ENCODE measurements around the gene EMC7. TPM values are rescaled to one million over a fixed set of nuclear protein-coding genes. Genes with fewer than 3 reads are reported as not detected.

EMC7 gene
- total and polyA plus RNA-seq, 9 of the 15 experiments (the other 6 are each of a cell fraction or from before 2014, with no cell fraction given): 25.8 to 92.8 (median 49.7) TPM

GRCh38 chr15:34102175-34102925, 688 bp upstream of the EMC7 start:
- WGBS (ENCODE audit: insufficient coverage, low coverage, missing lambda C conversion rate): 13% methylated on average over 29 of the region's 29 CpGs
- in situ Hi-C loops (cut with MboI) (loop anchor here (5.0 kb wide), 1 partner anchor 110 kb away; the partner anchor contains the start of gene KATNBL1), intact Hi-C loops (cut with micrococcal nuclease) (no loop called here)
- Histone ChIP-seq H3K27me3 (ENCODE audit: control insufficient read depth in 2 of 2, insufficient read depth in 2 of 2, low read length in 2 of 2) (no peaks in the 10 kb centered on the region), H2AFZ (ENCODE audit: low read depth, low read length) (peak overlapping the region; percentile 93), H4K20me1 (replicated peaks; ENCODE audit: control insufficient read depth, insufficient read depth, low read length) (no peaks in the 10 kb centered on the region), H3K4me3 (peak overlapping the region; percentile 92), H3K4me1 (replicated peaks in 1 of 2; ENCODE audit: control insufficient read depth in 2 of 2, insufficient read depth in 2 of 2, low read length in 2 of 2) (peaks cover 0 to 3% of the 10 kb centered on the region in 2 experiments; a peak in 1 of 5 replicates), H3K27ac (ENCODE audit: extremely low read depth, low read depth, low read length) (peak overlapping the region; percentile 76), H3K9me3 (replicated peaks; ENCODE audit: control insufficient read depth, insufficient read depth, low read depth, low read length) (no peaks in the 10 kb centered on the region; the same call in 1 of the 2 replicates), H3K79me2 (ENCODE audit: control insufficient read depth, insufficient read depth, low read length) (peaks cover 54% of the 10 kb centered on the region), H3K9me1 (ENCODE audit: control insufficient read depth, insufficient read depth, low read length) (no peaks in the 10 kb centered on the region), H3K36me3 (ENCODE audit: control insufficient read depth, insufficient read depth, low read length) (peaks cover 19% of the 10 kb centered on the region; the same call in 2 of the 3 replicates), H3K4me2 (ENCODE audit: insufficient read depth, low read length) (peak overlapping the region; percentile 97), H3K9ac (ENCODE audit: insufficient read depth in 1 of 2, low read depth in 2 of 2, low read length in 2 of 2) (peak overlapping the region; percentile 83 to 92; a peak in 3 of 4 replicates)
- BruUV-seq (replicated peaks): TSS peak; percentile 79
- ChIA-PET POLR2A (interaction anchor here (0.6 to 2.1 kb wide), 12 partner anchors 8 to 264 kb away, joined by 3 to 8 read pairs (median 4); partner anchors contain the start of genes EMC4 and KATNBL1), CTCF (ENCODE audit: low intra/inter-chr PET ratio) (no interaction called here)
- DNase-seq (ENCODE audit: extremely low read depth in 1 of 4, low spot score in 3 of 4): no peak
- ATAC-seq: no peak; the same call in 2 of the 3 replicates
- FAIRE-seq: no peak
- TF ChIP-seq ZNF316 (IDR thresholded peaks at IDR 0.05): no peak
- no peak for TF ChIP-seq ZNF764 (CRISPR knock-in tag; IDR thresholded peaks at IDR 0.05; ENCODE audit: low read depth)
- no peak for TF ChIP-seq ZNF146 (CRISPR knock-in tag; IDR thresholded peaks at IDR 0.05; ENCODE audit: unreplicated experiment)
- no peak for TF ChIP-seq RBM34 (IDR thresholded peaks at IDR 0.05; ENCODE audit: borderline replicate concordance, insufficient read depth, low read length)
- no peak for TF ChIP-seq FUS (optimal IDR thresholded peaks at IDR 0.05; ENCODE audit: low read depth, low read length)
- TF ChIP-seq MXI1 (IDR thresholded peaks at IDR 0.05; ENCODE audit: low read depth, low read length): no peak
- no peak for TF ChIP-seq TGIF2 (CRISPR knock-in tag; IDR thresholded peaks at IDR 0.05)
- no peak for TF ChIP-seq SMARCB1 (IDR thresholded peaks at IDR 0.05; ENCODE audit: insufficient read length, low read depth)
- peak; percentile 64 for TF ChIP-seq L3MBTL2 (IDR thresholded peaks at IDR 0.05)
- no peak for TF ChIP-seq HNRNPL (IDR thresholded peaks at IDR 0.05; ENCODE audit: low read depth, low read length)
- TF ChIP-seq FOXK2 (conservative IDR thresholded peaks at IDR 0.05 in 1 of 2, IDR thresholded peaks at IDR 0.05 in 1 of 2; ENCODE audit: low read depth in 2 of 2): 0 out of 4 replicates have a peak, but pooled peaks of 1 of the 2 experiments have one; percentile 2
- TF ChIP-seq ZNF57 (CRISPR knock-in tag; IDR thresholded peaks at IDR 0.05): no peak
- peak in 1 of 2 experiments; percentile 2; a peak in 1 of 4 replicates for TF ChIP-seq HDAC1 (IDR thresholded peaks at IDR 0.05)
- no peak for TF ChIP-seq CBFA2T2 (conservative IDR thresholded peaks at IDR 0.05)
- no peak for TF ChIP-seq CAMTA2 (CRISPR knock-in tag; conservative IDR thresholded peaks at IDR 0.05)
- TF ChIP-seq ZNF175 (CRISPR knock-in tag; IDR thresholded peaks at IDR 0.05; ENCODE audit: low read depth): no peak
- TF ChIP-seq ETS2 (tag; IDR thresholded peaks at IDR 0.05; ENCODE audit: borderline replicate concordance, poor library complexity, severe bottlenecking): no peak
- peak; percentile 46; the same call in 1 of the 2 replicates for TF ChIP-seq EHMT2 (IDR thresholded peaks at IDR 0.05)
- TF ChIP-seq ZNF518B (CRISPR knock-in tag; IDR thresholded peaks at IDR 0.05): no peak
- no peak for TF ChIP-seq FOXA3 (CRISPR knock-in tag; conservative IDR thresholded peaks at IDR 0.05 in 1 of 2, IDR thresholded peaks at IDR 0.05 in 1 of 2)

Data from K562 (cell line).